ENCODE results near the gene PRKCZ.

PRKCZ gene

DNA sequence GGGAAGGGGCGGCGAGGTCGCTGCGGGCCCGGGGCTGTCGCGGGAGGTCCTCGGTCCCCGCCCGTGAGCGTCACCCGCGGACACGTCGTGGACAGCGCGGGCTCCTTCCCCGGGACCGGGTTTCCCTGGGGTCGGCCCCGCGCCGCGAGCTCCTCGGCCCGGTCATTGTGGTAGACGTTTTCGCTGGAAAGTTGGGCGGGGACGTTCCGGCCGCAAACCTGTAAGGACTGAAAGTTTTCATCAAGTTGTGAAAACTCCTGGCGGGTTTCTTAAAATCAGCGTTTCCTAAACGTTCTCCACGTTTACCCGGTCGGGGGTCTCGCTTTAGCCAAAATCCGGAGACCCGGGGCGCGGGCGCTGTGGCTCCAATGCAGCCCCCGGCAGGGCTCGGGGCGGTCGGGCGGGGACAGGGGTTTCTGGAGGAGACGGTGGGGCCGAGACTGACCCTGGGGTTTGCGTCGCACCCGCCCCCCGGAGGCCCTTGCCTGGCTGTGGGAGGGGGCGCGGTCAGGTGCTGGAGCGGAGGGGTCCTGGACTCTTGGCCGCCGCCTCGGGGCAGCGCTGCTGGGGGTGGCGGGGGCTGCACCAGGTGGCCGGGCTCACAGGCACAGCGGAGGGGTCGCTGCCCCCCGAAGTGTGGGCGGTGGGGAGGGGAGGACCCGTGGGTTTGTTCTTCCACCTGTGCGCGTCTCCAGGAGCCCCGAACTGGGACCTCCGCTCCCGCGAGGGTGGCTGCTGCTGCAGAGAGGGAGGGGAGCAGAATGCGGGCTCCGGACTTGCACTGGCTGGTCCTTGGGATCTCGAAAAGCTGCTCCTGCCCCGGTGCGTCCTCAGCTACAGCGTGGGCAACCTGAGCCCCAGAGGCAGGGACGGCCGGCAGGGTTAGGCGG lies 827 bp downstream of the PRKCZ start:
- TF ChIP-seq, protein P1, sequence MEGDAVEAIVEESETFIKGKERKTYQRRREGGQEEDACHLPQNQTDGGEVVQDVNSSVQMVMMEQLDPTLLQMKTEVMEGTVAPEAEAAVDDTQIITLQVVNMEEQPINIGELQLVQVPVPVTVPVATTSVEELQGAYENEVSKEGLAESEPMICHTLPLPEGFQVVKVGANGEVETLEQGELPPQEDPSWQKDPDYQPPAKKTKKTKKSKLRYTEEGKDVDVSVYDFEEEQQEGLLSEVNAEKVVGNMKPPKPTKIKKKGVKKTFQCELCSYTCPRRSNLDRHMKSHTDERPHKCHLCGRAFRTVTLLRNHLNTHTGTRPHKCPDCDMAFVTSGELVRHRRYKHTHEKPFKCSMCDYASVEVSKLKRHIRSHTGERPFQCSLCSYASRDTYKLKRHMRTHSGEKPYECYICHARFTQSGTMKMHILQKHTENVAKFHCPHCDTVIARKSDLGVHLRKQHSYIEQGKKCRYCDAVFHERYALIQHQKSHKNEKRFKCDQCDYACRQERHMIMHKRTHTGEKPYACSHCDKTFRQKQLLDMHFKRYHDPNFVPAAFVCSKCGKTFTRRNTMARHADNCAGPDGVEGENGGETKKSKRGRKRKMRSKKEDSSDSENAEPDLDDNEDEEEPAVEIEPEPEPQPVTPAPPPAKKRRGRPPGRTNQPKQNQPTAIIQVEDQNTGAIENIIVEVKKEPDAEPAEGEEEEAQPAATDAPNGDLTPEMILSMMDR (IDR thresholded peaks at IDR 0.05; ENCODE audit: low read depth, low read length): no peak
- no peak for DNase-seq (ENCODE audit: low read depth in 2 of 2)
- no peak overlapping the region for H3K4me3 ChIP-seq (replicated peaks in 1 of 2; ENCODE audit: low read depth in 2 of 2, low read length in 2 of 2)

DNA sequence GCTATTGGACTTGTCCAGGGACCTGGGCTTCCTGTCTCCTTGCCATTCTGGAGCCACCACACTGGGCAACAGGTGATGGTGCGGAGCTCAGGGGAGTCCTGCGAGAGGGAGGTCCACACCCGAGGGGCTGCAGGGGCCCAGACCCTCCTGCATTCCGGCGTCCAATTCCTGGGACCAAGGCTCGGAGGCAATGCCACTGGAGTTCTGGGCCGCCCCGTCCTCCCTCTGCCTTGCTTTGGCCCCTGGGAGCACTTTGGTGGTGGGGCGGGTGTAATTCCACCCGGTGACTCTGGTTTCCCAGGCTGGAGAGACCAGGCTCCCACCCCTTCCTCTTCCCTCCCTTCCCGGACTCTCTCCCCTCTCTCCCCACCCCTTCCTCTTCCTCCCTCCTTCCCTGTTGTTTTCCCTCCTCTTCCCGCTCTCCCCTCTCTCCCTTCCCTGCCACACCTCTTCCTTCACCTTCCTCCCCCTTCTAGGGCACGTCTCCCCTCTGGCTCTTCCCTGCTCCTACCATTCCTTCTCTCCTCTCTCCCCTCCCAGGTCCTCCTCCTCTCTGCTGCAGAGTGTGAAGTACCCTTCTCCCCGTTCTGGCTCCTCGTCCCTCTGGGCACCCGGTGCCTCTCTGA lies 2.0 kb downstream of the PRKCZ start:
- TF ChIP-seq, protein P1 (IDR thresholded peaks at IDR 0.05; ENCODE audit: low read depth, low read length): no peak
- no peak overlapping the region for H3K4me3 ChIP-seq (replicated peaks in 1 of 2; ENCODE audit: low read depth in 2 of 2, low read length in 2 of 2)
- no peak for DNase-seq (ENCODE audit: low read depth in 2 of 2)

DNA sequence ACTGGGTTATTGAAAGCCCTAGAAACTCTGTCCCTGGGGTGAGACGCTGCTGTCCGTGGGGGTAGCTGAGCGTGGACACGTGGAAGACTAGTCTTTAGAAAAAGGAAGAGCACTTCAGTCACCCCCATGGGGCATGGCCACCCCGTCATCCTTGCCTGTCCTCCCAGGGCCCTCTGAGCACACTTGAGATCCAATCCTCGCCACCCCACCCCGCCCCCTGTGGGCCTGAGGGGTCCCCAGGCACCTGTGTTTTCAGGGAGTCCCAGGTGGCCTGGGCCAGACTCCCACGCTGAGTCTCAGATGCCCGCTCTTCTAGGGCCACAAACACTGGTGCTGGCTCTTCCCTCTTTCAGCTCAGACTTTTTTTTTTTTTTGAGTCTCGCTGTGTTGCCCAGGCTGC lies 2.5 kb downstream of the PRKCZ start:
- TF ChIP-seq, protein P1 (IDR thresholded peaks at IDR 0.05; ENCODE audit: low read depth, low read length): no peak
- no peak overlapping the region for H3K4me3 ChIP-seq (replicated peaks in 1 of 2; ENCODE audit: low read depth in 2 of 2, low read length in 2 of 2)
- DNase-seq (ENCODE audit: low read depth in 2 of 2): no peak

DNA sequence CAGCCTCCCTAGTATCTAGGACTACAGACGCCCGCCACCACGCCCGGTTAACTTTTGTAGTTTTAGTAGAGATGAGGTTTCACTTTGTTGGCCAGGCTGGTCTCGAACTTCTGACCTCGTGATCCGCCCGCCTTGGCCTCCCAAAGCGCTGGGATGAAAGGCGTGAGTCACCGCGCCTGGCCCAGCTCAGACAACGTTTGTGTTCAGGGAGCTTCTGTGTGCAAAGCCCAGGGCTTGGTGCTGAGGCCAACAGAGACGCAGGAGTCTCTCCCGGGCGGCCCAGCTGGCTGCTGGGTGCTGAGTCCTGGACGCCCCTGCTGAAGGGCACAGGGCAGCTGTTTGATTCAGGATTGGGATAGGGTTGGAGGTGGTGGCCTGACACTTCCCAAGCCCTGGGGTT lies 3.0 kb downstream of the PRKCZ start:
- no peak for DNase-seq (ENCODE audit: low read depth in 2 of 2)
- TF ChIP-seq, protein P1 (IDR thresholded peaks at IDR 0.05; ENCODE audit: low read depth, low read length): no peak
- H3K4me3 ChIP-seq (replicated peaks in 1 of 2; ENCODE audit: low read depth in 2 of 2, low read length in 2 of 2): no peak overlapping the region

DNA sequence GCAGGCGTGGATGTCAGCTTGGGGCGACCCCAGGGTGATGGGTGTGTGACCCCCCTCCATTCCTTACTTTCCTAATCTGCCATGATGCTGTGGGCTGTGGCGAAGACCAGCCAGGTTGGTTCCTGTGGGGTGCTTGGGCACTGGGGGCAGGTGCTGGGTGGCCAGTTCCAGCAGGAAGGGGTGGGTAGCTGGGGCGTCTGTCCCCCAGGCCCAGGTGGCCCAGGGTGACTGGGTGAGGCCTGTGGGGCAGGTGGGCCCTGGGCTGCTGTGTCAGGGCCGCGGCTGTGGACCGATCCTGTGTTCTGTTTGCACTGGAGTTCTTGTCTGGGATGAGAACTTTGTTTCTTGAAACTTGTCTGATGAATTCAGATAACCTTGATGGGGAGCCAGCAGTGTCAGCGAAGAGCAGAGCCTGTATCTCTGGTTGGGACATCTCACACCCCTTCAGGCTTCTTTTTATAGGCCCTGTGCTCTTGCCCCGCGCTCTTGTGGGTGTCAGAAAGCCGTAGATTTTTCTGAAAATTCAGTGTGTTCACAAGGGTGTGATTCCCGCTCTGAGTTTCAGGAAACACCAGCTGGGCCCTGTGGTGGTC lies 3.7 kb downstream of the PRKCZ start:
- TF ChIP-seq, protein P1 (IDR thresholded peaks at IDR 0.05; ENCODE audit: low read depth, low read length): no peak
- no peak for DNase-seq (ENCODE audit: low read depth in 2 of 2)
- H3K4me3 ChIP-seq (replicated peaks in 1 of 2; ENCODE audit: low read depth in 2 of 2, low read length in 2 of 2): no peak overlapping the region

DNA sequence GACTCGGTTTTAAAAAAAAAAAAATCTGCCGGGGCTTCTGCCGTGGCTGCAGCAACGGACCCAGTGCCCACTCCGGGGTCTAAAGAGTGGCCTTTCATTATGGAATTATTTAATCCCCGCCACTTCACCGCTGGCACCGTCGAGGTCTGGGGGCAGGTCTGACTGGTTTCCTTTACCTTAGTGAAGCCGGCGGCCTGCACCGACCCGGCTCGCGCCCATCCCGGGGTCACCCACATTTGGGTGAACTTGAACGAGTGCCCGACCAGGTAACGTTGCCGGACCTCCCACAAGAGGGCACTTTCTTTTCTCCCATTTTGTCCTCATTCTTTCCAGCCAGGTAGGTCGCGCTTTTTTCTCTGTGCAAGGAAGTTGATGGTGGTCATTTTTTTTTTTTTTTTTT lies 4.3 kb downstream of the PRKCZ start:
- no peak for DNase-seq (ENCODE audit: low read depth in 2 of 2)
- H3K4me3 ChIP-seq (replicated peaks in 1 of 2; ENCODE audit: low read depth in 2 of 2, low read length in 2 of 2): no peak overlapping the region
- TF ChIP-seq, protein P1 (IDR thresholded peaks at IDR 0.05; ENCODE audit: low read depth, low read length): no peak
